Tibial nerve (tissue), 4 donors: ENCODE measurements around the gene MEI4.

Experiments
- EP300 ChIP-seq, 2 donors: sonication (generic); formaldehyde crosslinking; IDR thresholded peaks; one replicate each; pipeline ENCODE4 v1.6.1; 2017; ENCODE audit warnings: antibody characterized with exemption in 2 of 2, mild to moderate bottlenecking in 1 of 2
- POLR2A ChIP-seq, 2 donors: fragments of 450-650 bp; IDR thresholded peaks; one replicate each; pipeline ENCODE4 v1.6.1; 2017; ENCODE audit warnings: antibody characterized with exemption in 2 of 2, mild to moderate bottlenecking in 2 of 2, moderate library complexity in 2 of 2
- TF ChIP-seq, protein P1 (sequence below), 5 experiments: fragments of 200-600 bp in 3 of 5; fragments of 450-650 bp in 2 of 5; sonication (generic) in 3 of 5; IDR thresholded peaks; one replicate each; pipeline ENCODE4 v1.5.1; 2016 to 2019; ENCODE audit warnings: antibody characterized with exemption in 5 of 5, mild to moderate bottlenecking in 3 of 5, moderate library complexity in 2 of 5

DNA sequence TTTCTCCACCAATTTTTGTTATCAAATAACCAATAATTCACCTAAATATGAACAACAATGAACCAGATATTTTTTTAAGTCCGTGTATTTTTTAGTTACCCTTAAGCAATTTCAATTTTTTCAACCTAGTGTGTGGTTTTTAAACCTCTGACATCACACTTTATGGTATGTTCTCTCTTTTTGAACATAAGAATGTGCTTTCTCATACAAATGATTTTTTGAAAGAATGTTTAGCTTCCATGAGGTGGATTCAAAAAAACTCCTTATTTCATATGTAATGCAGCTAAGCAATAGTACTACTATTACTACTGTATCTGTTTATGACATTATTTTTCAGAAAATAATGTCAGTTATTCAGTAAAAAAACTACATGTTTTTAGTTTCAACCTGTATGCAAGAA, 19.4 kb upstream of the MEI4 start:
- TF ChIP-seq, protein P1, sequence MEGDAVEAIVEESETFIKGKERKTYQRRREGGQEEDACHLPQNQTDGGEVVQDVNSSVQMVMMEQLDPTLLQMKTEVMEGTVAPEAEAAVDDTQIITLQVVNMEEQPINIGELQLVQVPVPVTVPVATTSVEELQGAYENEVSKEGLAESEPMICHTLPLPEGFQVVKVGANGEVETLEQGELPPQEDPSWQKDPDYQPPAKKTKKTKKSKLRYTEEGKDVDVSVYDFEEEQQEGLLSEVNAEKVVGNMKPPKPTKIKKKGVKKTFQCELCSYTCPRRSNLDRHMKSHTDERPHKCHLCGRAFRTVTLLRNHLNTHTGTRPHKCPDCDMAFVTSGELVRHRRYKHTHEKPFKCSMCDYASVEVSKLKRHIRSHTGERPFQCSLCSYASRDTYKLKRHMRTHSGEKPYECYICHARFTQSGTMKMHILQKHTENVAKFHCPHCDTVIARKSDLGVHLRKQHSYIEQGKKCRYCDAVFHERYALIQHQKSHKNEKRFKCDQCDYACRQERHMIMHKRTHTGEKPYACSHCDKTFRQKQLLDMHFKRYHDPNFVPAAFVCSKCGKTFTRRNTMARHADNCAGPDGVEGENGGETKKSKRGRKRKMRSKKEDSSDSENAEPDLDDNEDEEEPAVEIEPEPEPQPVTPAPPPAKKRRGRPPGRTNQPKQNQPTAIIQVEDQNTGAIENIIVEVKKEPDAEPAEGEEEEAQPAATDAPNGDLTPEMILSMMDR (IDR thresholded peaks at IDR 0.05), result no peak
- no peak for TF ChIP-seq EP300 (IDR thresholded peaks at IDR 0.05)
- no peak for TF ChIP-seq POLR2A (IDR thresholded peaks at IDR 0.05)
